KMS-11 (cell line): ENCODE results near the gene PDE6A.

Source experiments
- H2AFZ ChIP-seq: fragments of 200-600 bp; sonication (generic); 2 replicates; pipeline ENCODE4 v1.6.1; 2016; ENCODE audit warnings: antibody characterized with exemption, mixed run types, low read depth
- H3K27ac ChIP-seq: fragments of 200-600 bp; sonication (generic); 2 replicates; pipeline ENCODE4 v1.6.1; 2016; ENCODE audit warnings: mild to moderate bottlenecking, mixed run types
- H3K27me3 ChIP-seq: fragments of 200-600 bp; sonication (generic); 2 replicates; pipeline ENCODE4 v1.6.1; 2017; ENCODE audit warnings: mild to moderate bottlenecking, low read depth, mixed run types, moderate library complexity; ENCODE audit not compliant: insufficient read depth
- H3K36me3 ChIP-seq: fragments of 200-600 bp; sonication (generic); 2 replicates; pipeline ENCODE4 v1.6.1; 2017; ENCODE audit warnings: mild to moderate bottlenecking, mixed run types; ENCODE audit not compliant: insufficient read depth
- H3K4me1 ChIP-seq: fragments of 200-600 bp; sonication (generic); 2 replicates; pipeline ENCODE4 v1.6.1; 2016; ENCODE audit warnings: mild to moderate bottlenecking, low read depth, mixed run types; ENCODE audit not compliant: poor library complexity, severe bottlenecking
- H3K4me2 ChIP-seq: fragments of 200-600 bp; sonication (generic); 2 replicates; pipeline ENCODE4 v1.7.0; 2016; ENCODE audit warnings: mild to moderate bottlenecking, mixed run types
- H3K4me3 ChIP-seq: fragments of 200-600 bp; sonication (generic); IDR thresholded peaks from 2 replicates; pipeline ENCODE4 v1.6.1; 2017; ENCODE audit warnings: low read depth, low read length, mixed read lengths; ENCODE audit not compliant: insufficient read depth
- H3K79me2 ChIP-seq: fragments of 200-600 bp; sonication (generic); 2 replicates; pipeline ENCODE4 v1.6.1; 2016; ENCODE audit warnings: low read depth, mixed run types; ENCODE audit not compliant: insufficient read depth
- H3K9ac ChIP-seq: fragments of 200-600 bp; sonication (generic); 2 replicates; pipeline ENCODE4 v1.6.1; 2016; ENCODE audit warnings: mild to moderate bottlenecking, mixed run types
- H4K20me1 ChIP-seq: fragments of 200-600 bp; sonication (generic); 2 replicates; pipeline ENCODE4 v1.6.1; 2016; ENCODE audit warnings: mild to moderate bottlenecking, mixed run types; ENCODE audit not compliant: insufficient read depth
- CTCF ChIP-seq: fragments of 200-600 bp; sonication (generic); conservative IDR thresholded peaks from 2 replicates; pipeline ENCODE4 v1.6.1; 2017; ENCODE audit warnings: low read depth, mild to moderate bottlenecking, antibody characterized with exemption, low read length, moderate library complexity, mixed read lengths

Gene PDE6A

GRCh38 chr5:149902177-149902576, 42.4 kb downstream of the PDE6A start:
- no peak for TF ChIP-seq CTCF
- Histone ChIP-seq H3K79me2 (no peaks in the 10 kb centered on the region), H3K4me2 (peak overlapping the region; percentile 71), H4K20me1 (no peaks in the 10 kb centered on the region), H2AFZ (peak overlapping the region; percentile 10; the same call in 1 of the 2 replicates), H3K27me3 (no peaks in the 10 kb centered on the region), H3K27ac (peak overlapping the region; percentile 56), H3K9ac (no peak overlapping the region), H3K4me1 (peaks cover 22% of the 10 kb centered on the region), H3K36me3 (no peaks in the 10 kb centered on the region), H3K4me3 (no peak overlapping the region)

GRCh38 chr5:149901511-149901910, 43.1 kb downstream of the PDE6A start:
- no peaks in the 10 kb centered on the region for H4K20me1 ChIP-seq
- peak overlapping the region; percentile 56 for H3K27ac ChIP-seq
- H3K4me1 ChIP-seq: peaks cover 22% of the 10 kb centered on the region
- no peaks in the 10 kb centered on the region for H3K79me2 ChIP-seq
- peak overlapping the region; percentile 10; the same call in 1 of the 2 replicates for H2AFZ ChIP-seq
- no peaks in the 10 kb centered on the region for H3K36me3 ChIP-seq
- H3K4me3 ChIP-seq: no peak overlapping the region
- peak overlapping the region; percentile 20; the same call in 1 of the 2 replicates for H3K9ac ChIP-seq
- TF ChIP-seq CTCF: no peak
- H3K4me2 ChIP-seq: peak overlapping the region; percentile 71
- H3K27me3 ChIP-seq: no peaks in the 10 kb centered on the region

GRCh38 chr5:149900390-149900789, 44.2 kb downstream of the PDE6A start:
- no peak overlapping the region for H3K27ac ChIP-seq
- H3K27me3 ChIP-seq: no peaks in the 10 kb centered on the region
- H3K4me1 ChIP-seq: peaks cover 22% of the 10 kb centered on the region
- H3K9ac ChIP-seq: no peak overlapping the region
- H3K4me2 ChIP-seq: no peak overlapping the region
- no peaks in the 10 kb centered on the region for H4K20me1 ChIP-seq
- no peak for TF ChIP-seq CTCF
- H3K36me3 ChIP-seq: no peaks in the 10 kb centered on the region
- no peak overlapping the region for H3K4me3 ChIP-seq
- H2AFZ ChIP-seq: no peak overlapping the region
- H3K79me2 ChIP-seq: no peaks in the 10 kb centered on the region

DNA sequence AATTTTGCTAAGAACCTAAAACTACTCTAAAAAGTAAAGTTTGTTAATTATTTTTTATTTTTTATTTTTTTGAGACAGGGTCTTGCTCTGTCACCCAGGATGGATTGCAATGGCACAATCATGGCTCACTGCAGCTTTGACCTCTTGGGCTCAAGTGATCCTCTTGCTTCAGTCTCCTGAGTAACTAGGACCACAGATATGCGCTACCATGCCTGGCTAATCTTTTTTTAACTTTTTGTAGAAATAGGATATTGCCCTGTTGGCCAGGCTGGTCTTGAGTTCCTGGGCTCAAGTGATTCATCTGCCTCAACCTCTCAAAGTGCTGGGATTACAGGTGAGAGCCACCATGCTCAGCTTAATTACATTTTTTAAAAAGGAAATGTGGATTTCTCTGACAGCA, 45.8 kb downstream of the PDE6A start:
- Histone ChIP-seq H3K79me2 (no peaks in the 10 kb centered on the region), H3K27ac (no peak overlapping the region), H3K9ac (no peak overlapping the region), H4K20me1 (no peaks in the 10 kb centered on the region), H2AFZ (no peak overlapping the region), H3K4me2 (no peak overlapping the region), H3K27me3 (no peaks in the 10 kb centered on the region), H3K36me3 (no peaks in the 10 kb centered on the region), H3K4me3 (no peak overlapping the region), H3K4me1 (peaks cover 22% of the 10 kb centered on the region)
- TF ChIP-seq CTCF: no peak
